Fibroblast of skin of left biceps (primary cell): ENCODE data around the gene ACOT8.
"Not testable (repeated sequence)": the region's sequence is repeated elsewhere in the genome, so short reads cannot be mapped to it uniquely, and the experiment has no call there.

Experiments
- DNase-seq, 2 experiments: peaks; one replicate each; pipeline ENCODE4 v3.0.0-alpha.2; 2013; ENCODE audit warnings: low read depth in 2 of 2

The ACOT8 gene

GRCh38 chr20:45857114-45857881, at the start of gene ACOT8, which contains the start of gene ZSWIM3:
Gene ACOT8 (minus strand): TSS chr20:45857392. CDS start chr20:45857315, 77 bp downstream.
Gene ZSWIM3 (plus strand): TSS chr20:45857614. CDS start chr20:45857826, 212 bp downstream.
- DNase-seq: peak; percentile 100

DNA sequence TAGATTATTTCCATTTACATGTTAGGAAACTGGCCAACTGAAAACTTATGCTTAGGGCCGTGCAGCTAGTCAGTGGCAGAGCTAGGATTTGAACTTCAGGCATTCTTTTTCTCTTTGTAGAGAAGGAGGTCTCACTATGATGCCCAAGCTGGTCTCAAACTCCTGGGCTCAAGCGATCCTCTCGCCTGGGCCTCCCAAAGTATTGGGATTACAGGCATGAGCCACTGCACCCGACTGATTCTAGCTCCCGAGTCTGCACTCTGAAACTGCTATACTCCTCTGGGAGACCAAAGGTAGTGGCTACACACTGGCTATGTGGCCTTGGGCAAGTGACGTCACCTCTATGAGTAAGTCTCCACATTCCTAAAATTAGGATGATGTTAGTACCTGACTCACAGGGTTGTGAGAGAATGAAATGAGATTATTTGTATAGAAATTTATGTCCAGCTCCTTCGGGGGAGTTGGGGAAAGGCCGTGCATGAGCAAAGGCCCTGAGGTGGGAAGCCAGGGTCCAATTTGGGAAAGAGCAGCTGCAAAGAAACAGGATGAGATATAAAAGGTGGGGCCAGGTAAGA, 48.4 kb upstream of the ACOT8 start:
- no peak for DNase-seq

DNA sequence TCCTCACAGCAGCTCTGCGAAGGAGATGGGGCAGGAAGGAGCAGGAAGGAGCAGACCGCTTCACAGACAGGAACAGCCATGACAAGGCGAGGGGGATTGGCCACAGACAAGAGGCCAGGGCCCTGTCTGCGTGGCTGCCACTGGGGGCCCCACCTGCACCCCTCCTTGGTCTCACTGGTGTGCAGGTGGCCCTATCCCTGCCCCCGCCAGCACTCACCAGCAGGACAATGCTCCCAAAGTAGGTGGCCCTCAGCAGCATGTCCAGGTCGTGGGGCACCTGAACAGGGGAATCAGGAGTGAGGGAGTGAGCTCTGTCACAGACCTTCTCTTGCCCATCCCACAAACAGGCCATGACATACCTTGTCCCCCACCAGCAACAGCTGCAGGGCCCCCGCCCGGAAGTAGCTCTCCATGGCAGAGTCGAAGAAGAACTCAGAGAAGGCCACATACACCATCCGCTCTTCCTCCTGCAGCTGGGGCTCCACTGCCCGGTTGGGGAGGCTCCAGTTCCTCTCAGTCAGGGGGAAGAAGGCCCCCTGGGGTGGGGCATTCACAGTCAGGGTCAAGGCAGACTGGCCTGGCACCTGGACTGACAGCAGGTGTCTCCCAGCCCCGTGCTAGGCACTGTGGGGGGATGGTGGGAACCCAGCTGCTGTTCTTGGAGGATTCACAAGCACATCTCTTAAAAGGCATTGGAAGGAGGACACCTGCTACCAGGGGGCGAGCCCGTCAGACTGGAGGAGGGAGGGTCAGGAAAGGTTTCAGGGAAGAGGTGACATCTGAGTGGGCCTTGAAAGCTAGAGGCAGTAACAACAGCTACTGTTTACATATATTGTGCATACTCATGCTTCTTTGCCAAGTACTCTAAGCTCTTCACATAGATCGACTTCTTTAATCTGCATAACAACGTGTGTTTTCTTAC, 47.7 kb upstream of the ACOT8 start:
- DNase-seq: no peak

- DNase-seq: no peak
Measured at GRCh38 chr20:45902199-45902701, 45.1 kb upstream of the ACOT8 start.

- DNase-seq: not testable (repeated sequence)
Measured at GRCh38 chr20:45901332-45901731, 44.1 kb upstream of the ACOT8 start.

GRCh38 chr20:45899046-45899835, 42.0 kb upstream of the ACOT8 start:
- DNase-seq: no peak

GRCh38 chr20:45898285-45898684, 41.1 kb upstream of the ACOT8 start:
- no peak for DNase-seq

DNA sequence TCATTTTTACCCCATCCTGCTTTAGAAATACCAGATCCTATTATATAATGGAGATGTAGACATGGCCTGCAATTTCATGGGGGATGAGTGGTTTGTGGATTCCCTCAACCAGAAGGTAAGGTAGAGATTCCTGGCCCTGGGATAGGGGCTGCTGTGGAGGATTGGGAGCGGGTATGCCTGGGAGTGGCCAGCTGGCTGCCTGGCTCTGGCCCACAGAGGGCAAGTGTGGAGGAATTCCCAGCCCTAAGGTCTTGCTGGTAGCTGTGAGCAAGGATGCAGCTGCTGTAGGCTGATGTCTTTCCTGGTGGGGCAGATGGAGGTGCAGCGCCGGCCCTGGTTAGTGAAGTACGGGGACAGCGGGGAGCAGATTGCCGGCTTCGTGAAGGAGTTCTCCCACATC, 40.5 kb upstream of the ACOT8 start:
- DNase-seq: no peak

GRCh38 chr20:45897289-45897688, 40.1 kb upstream of the ACOT8 start:
- DNase-seq: no peak

DNA sequence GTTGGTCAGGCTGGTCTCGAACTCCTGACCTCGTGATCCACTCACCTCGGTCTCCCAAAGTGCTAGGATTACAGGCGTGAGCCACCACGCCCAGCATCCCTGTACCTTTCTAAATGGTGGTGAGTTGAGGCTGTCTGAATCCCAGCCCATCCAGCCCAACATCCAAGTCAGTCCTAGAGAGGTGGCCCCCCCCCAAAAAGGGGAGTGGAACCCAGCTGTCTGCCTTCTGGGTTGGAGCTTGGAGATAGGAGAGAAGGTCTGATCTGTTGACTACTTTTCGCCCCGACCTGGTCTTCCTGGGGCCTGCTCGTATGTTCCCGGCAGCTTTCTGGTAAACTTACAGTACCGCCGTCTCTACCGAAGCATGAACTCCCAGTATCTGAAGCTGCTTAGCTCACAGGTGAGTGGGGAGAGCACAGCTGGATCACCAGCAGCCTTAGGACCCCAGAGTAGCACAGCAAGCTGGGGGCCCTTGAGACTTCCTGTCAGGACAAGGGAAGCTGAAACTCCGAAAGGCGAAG, 39.5 kb upstream of the ACOT8 start:
- no peak for DNase-seq

GRCh38 chr20:45894797-45895196, 37.6 kb upstream of the ACOT8 start:
- no peak for DNase-seq

DNA sequence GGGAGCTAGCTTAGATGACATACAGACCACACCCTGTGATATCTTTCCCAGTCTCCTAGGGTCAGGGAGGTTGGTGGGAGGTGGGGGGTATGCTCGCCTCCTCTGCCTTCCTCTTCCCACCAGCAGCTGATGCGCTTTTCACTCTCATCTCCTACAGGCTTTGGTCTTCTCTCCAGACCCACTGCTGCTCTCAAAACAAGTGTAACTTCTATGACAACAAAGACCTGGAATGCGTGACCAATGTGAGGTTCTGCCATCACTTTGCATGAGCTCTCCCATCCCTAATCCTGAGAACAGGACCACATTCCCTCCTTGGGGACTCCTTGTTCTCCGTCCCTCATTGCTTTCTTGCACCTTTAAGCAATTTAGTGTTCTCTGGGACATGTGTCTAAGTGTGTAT, 36.6 kb upstream of the ACOT8 start:
- DNase-seq: no peak

GRCh38 chr20:45892828-45893500, 35.8 kb upstream of the ACOT8 start:
- DNase-seq: no peak

DNA sequence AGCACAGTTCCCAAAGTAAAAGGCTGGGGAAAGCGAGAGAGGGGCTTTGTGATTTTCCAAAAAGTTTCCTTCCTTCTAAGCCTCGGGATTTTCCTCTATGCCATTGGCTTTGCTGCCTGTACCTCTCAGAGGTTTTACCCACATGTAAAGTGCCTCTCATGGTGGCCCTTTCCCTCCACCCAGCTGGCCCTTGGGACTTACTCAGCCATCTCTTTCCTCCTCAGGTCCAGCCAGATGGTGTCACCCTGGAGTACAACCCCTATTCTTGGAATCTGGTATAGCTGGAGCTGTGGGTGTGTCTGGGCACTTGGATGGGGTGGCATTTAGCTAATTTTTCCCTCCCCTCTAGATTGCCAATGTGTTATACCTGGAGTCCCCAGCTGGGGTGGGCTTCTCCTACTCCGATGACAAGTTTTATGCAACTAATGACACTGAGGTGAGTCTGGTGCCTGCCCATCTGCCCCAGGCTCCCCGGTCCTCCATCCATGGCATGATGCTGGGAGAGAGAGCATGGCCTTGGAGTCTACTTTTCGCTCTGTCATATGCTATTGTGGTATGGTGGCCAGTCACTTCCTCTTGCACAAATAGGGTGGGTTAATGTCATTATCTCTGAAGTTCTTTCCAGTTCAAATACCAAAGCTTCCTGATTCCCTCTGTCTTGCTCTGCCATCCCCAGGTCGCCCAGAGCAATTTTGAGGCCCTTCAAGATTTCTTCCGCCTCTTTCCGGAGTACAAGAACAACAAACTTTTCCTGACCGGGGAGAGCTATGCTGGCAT, 35.0 kb upstream of the ACOT8 start:
- no peak for DNase-seq

DNA sequence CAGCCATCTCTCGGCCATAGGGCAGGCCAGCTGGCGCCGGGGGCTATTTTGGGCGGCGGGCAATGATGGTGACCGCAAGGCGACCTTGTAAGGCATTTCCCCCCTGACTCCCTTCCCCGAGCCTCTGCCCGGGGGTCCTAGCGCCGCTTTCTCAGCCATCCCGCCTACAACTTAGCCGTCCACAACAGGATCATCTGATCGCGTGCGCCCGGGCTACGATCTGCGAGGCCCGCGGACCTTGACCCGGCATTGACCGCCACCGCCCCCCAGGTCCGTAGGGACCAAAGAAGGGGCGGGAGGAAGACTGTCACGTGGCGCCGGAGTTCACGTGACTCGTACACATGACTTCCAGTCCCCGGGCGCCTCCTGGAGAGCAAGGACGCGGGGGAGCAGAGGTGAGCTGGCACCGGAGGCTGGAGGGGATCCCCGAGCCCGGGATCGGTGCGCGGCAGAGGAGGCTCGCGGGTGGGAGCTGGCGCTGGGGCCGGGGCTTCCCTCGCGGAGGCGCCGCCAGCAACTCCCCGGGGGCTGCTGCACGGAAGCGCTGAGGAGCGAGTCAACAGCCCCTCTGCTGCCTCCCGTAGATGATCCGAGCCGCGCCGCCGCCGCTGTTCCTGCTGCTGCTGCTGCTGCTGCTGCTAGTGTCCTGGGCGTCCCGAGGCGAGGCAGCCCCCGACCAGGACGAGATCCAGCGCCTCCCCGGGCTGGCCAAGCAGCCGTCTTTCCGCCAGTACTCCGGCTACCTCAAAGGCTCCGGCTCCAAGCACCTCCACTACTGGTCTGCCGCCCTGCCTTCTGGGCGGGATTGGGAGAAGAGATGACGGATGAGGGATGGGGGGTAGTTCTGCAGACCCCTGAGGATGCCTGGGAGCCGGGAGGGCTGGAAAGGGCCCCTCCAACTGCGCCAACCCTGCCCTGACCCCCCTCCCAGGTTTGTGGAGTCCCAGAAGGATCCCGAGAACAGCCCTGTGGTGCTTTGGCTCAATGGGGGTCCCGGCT, 34.1 kb upstream of the ACOT8 start, which contains the start of the genes CTSA and NEURL2:
TSS of gene CTSA (plus strand) at position 351 of the 999 bp plus-strand sequence. CDS start at position 585, 234 bp downstream.
TSS of gene NEURL2 (minus strand) at position 224 of the 999 bp plus-strand sequence. CDS start at position 7, 217 bp downstream.
- DNase-seq: peak; percentile 77 to 82

DNA sequence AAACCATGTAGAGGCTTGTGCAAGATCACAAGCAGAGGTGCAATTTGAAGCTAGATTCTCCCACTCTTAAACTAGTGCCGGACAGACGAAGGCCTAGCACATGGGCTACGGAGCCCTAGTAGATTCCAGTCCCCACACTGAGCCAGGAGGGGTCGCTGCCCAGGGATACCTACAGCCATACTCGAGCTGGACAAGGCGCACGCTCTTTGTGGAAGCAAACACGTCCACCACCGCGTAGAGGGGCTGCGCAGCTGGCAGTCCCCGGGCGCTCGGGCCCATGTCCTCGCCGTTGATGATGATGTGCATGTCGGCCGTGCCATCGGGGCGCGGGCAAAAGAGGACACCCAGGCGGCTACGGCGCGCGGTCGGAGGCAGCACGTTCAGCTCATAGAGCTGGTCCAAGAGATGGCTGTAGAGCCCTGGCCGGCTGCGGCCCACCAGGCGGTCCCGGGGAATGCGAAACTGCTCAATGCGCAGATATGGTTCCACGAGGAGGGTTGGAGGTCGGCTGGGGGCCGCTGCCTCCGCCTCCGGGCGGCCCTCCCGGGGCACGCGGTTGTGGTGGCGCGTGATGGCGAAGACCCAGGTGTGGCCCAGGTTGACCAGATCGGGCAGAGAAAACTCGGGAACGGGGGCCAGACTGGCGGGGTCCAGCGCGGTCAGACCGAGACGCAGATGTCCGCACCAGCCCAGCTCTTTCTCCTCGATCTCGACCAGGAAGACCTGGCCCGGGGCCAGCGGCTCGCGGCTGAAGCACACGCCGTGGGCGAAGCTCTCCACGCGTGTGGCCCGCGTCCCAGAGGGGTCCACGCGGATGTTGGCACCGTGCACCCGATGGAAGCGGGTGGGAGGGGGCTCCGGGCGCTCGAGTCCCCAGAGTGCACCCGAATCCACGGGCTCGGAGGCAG, 33.1 kb upstream of the ACOT8 start:
- peak; percentile 40 to 45 for DNase-seq

DNA sequence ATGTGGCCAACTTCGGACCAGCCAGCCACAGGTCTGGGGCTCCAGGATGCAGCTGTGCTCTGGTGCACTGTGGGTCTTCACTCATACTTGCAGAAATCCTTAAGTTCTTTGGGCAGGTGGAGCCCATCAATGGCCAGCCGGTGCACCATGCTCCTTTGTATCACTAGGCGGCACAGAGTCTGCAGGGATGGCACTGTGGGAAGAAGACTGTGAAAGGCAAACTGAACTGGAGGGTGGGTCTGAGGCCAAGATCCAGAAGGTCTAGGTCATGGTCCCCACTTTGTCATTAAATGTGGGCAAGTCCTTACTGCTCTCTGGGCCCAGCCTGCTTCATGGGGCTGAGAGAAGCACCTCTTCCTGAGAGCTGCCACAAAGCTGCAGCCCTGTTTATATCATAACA, 31.5 kb upstream of the ACOT8 start:
- DNase-seq: no peak
